ENCODE measurements around the gene LETM1. TPM values are rescaled to one million over a fixed set of nuclear protein-coding genes. Genes with fewer than 3 reads are reported as not detected.

Gene LETM1
- total RNA-seq, 1 donor from 2014 or later: 64.9 TPM

GRCh38 chr4:1830642-1831228, 25.2 kb downstream of the LETM1 start:
- intact Hi-C loops (cut with micrococcal nuclease): no loop called here

- intact Hi-C loops (cut with micrococcal nuclease): no loop called here
These were observed 25.7 kb downstream of the LETM1 start for GRCh38 chr4:1830234-1830633.

GRCh38 chr4:1826531-1827350, 29.2 kb downstream of the LETM1 start:
- intact Hi-C loops (cut with micrococcal nuclease): no loop called here

- intact Hi-C loops (cut with micrococcal nuclease): no loop called here
These were observed 30.6 kb downstream of the LETM1 start for GRCh38 chr4:1825326-1825725.

- intact Hi-C loops (cut with micrococcal nuclease): no loop called here
These were observed 31.2 kb downstream of the LETM1 start for GRCh38 chr4:1824746-1825145.

GRCh38 chr4:1823545-1823932, 32.4 kb downstream of the LETM1 start:
- intact Hi-C loops (cut with micrococcal nuclease): no loop called here

GRCh38 chr4:1822568-1823544, 33.1 kb downstream of the LETM1 start:
- intact Hi-C loops (cut with micrococcal nuclease): no loop called here

GRCh38 chr4:1821679-1822567, 34.0 kb downstream of the LETM1 start:
- intact Hi-C loops (cut with micrococcal nuclease): no loop called here

GRCh38 chr4:1819816-1820215, 36.1 kb downstream of the LETM1 start:
- intact Hi-C loops (cut with micrococcal nuclease): no loop called here

GRCh38 chr4:1819284-1819683, 36.7 kb downstream of the LETM1 start:
- intact Hi-C loops (cut with micrococcal nuclease): no loop called here

- intact Hi-C loops (cut with micrococcal nuclease): no loop called here
These were observed 39.7 kb downstream of the LETM1 start for GRCh38 chr4:1815997-1816860.

GRCh38 chr4:1815096-1815996, 40.6 kb downstream of the LETM1 start:
- intact Hi-C loops (cut with micrococcal nuclease): no loop called here

GRCh38 chr4:1814453-1814852, 41.5 kb downstream of the LETM1 start:
- intact Hi-C loops (cut with micrococcal nuclease): loop anchor here (5.0 kb wide), 2 partner anchors 83 to 98 kb away; no protein-coding TSS in a partner anchor

- intact Hi-C loops (cut with micrococcal nuclease): loop anchor here (5.0 kb wide), 2 partner anchors 83 to 98 kb away; no protein-coding TSS in a partner anchor
These were observed 42.0 kb downstream of the LETM1 start for GRCh38 chr4:1813915-1814314.

GRCh38 chr4:1813231-1813630, 42.7 kb downstream of the LETM1 start:
- intact Hi-C loops (cut with micrococcal nuclease): loop anchor here (5.0 kb wide), 2 partner anchors 84 to 99 kb away; no protein-coding TSS in a partner anchor

GRCh38 chr4:1812720-1813119, 43.2 kb downstream of the LETM1 start:
- intact Hi-C loops (cut with micrococcal nuclease): loop anchor here (5.0 kb wide), 2 partner anchors 85 to 100 kb away; no protein-coding TSS in a partner anchor

GRCh38 chr4:1810765-1811164, 45.2 kb downstream of the LETM1 start:
- intact Hi-C loops (cut with micrococcal nuclease): loop anchor here (1.0 to 5.0 kb wide), 4 partner anchors 62 to 117 kb away; no protein-coding TSS in a partner anchor

All from T-helper 1 cell treated with Interleukin-12 subunit alpha and Interleukin-12 subunit beta and Interleukin-4 antibody, amounts not matched to agents 30 ng/mL and 1 ng/mL, for 36 hours (primary cell).